H1 (cell line): ENCODE data around the gene ODAD3. TPM values are rescaled to one million over a fixed set of nuclear protein-coding genes. Genes with fewer than 3 reads are reported as not detected.

ENCODE experiments used
- CTCF ChIA-PET: fragments of 300-600 bp; sonication (Branson Sonifier 250); formaldehyde crosslinking; loops from one replicate; lab custom pipeline; 2021; ENCODE audit not compliant: partially characterized antibody; lab: Charles Lee
- POLR2A ChIA-PET: fragments of 300-600 bp; sonication (Branson Sonifier 250); formaldehyde crosslinking; loops from one replicate; lab custom pipeline; 2021; ENCODE audit warnings: inconsistent platforms; ENCODE audit not compliant: partially characterized antibody; lab: Charles Lee
- DNase-seq, 2 experiments: peaks; one replicate each; pipeline versions ENCODE4 v3.0.0 to v3.0.0-alpha.2; 2010 to 2022; ENCODE audit warnings: low spot score in 2 of 2, low read depth in 1 of 2, mixed read lengths in 1 of 2
- FAIRE-seq: peaks from 2 replicates; lab custom pipeline; 2011; peaks lifted over from hg19 to GRCh38; lab: Jason Lieb, UNC
- H2AFZ ChIP-seq: 2 replicates; pipeline ENCODE4 v1.8.1; 2012; ENCODE audit warnings: low read length, inconsistent platforms
- H2AK5ac ChIP-seq: 2 replicates; pipeline ENCODE4 v1.6.1; 2013; ENCODE audit warnings: low read depth, low read length
- H2BK120ac ChIP-seq: replicated peaks from 2 replicates; pipeline ENCODE3; 2013; ENCODE audit warnings: low read depth, low read length, inconsistent platforms
- H2BK12ac ChIP-seq: 2 replicates; pipeline ENCODE4 v1.6.1; 2013; ENCODE audit warnings: low read depth, low read length
- H2BK15ac ChIP-seq: 2 replicates; pipeline ENCODE4 v1.6.1; 2013; ENCODE audit warnings: low read length
- H2BK20ac ChIP-seq: 2 replicates; pipeline ENCODE4 v1.6.1; 2013; ENCODE audit warnings: low read length
- H2BK5ac ChIP-seq: 2 replicates; pipeline ENCODE4 v1.6.1; 2013; ENCODE audit warnings: low read depth, low read length
- H3K14ac ChIP-seq: 2 replicates; pipeline ENCODE4 v1.6.1; 2013; ENCODE audit warnings: inconsistent platforms; ENCODE audit not compliant: insufficient read length
- H3K18ac ChIP-seq: 2 replicates; pipeline ENCODE4 v1.6.1; 2013; ENCODE audit warnings: low read length; ENCODE audit errors: extremely low read depth
- H3K23ac ChIP-seq: 2 replicates; pipeline ENCODE4 v1.6.1; 2013; ENCODE audit warnings: inconsistent platforms; ENCODE audit not compliant: insufficient read length
- H3K23me2 ChIP-seq: 2 replicates; pipeline ENCODE4 v1.6.1; 2013; ENCODE audit warnings: low read depth, low read length
- H3K27ac ChIP-seq: 2 replicates; pipeline ENCODE4 v1.6.1; 2011; ENCODE audit warnings: low read depth, low read length, inconsistent platforms
- H3K27me3 ChIP-seq, 4 experiments: replicated peaks in 1 of 4; 1 replicate in 1 of 4; 2 replicates in 3 of 4; pipeline versions ENCODE4 v1.6.1 to v1.8.1; 2011 to 2013; ENCODE audit warnings: low read length in 3 of 4, mild to moderate bottlenecking in 3 of 4, inconsistent platforms in 2 of 4, mixed read lengths in 2 of 4, moderate library complexity in 1 of 4; ENCODE audit not compliant: control insufficient read depth in 3 of 4, insufficient read depth in 3 of 4; ENCODE audit errors: extremely low read depth in 1 of 4
- H3K36me3 ChIP-seq, 4 experiments: 2 replicates each; pipeline versions ENCODE4 v1.6.1 to v1.8.1; 2011 to 2013; ENCODE audit warnings: mild to moderate bottlenecking in 4 of 4, low read length in 3 of 4, moderate library complexity in 2 of 4, control low read depth in 1 of 4, inconsistent platforms in 1 of 4; ENCODE audit not compliant: insufficient read depth in 4 of 4, control insufficient read depth in 2 of 4
- H3K4ac ChIP-seq: replicated peaks from 2 replicates; pipeline ENCODE3; 2013; ENCODE audit warnings: low read length, low read depth, mixed read lengths, inconsistent platforms; ENCODE audit not compliant: insufficient read length
- H3K4me1 ChIP-seq, 4 experiments: replicated peaks in 1 of 4; 1 replicate in 1 of 4; 2 replicates in 3 of 4; pipeline versions ENCODE4 v1.6.1 to v1.8.1; 2011 to 2013; ENCODE audit warnings: low read length in 3 of 4, inconsistent platforms in 2 of 4, mixed read lengths in 1 of 4; ENCODE audit not compliant: insufficient read depth in 4 of 4, control insufficient read depth in 3 of 4
- H3K4me2 ChIP-seq, 2 experiments: 2 replicates each; pipeline versions ENCODE4 v1.6.1 to v1.8.1; 2011 to 2013; ENCODE audit warnings: low read depth in 2 of 2, low read length in 2 of 2, control low read depth in 1 of 2, inconsistent platforms in 1 of 2, mild to moderate bottlenecking in 1 of 2; ENCODE audit not compliant: insufficient read depth in 1 of 2
- H3K4me3 ChIP-seq, 4 experiments: fragments of 200-600, 300-600 bp in 1 of 4; sonication (generic), shearing (Covaris generic), sonication (Bioruptor Twin) in 1 of 4; 2 replicates each; pipeline versions ENCODE4 v1.5.1 to v1.8.1; 2011 to 2016; ENCODE audit warnings: low read length in 4 of 4, low read depth in 3 of 4, control low read depth in 2 of 4, inconsistent platforms in 2 of 4, mild to moderate bottlenecking in 2 of 4, mixed read lengths in 1 of 4, moderate library complexity in 1 of 4; ENCODE audit not compliant: insufficient read depth in 2 of 4; ENCODE audit errors: extremely low read depth in 1 of 4
- H3K56ac ChIP-seq: replicated peaks from 2 replicates; pipeline ENCODE3; 2013; ENCODE audit warnings: low read depth, mild to moderate bottlenecking, mixed read lengths, low read length, inconsistent platforms; ENCODE audit not compliant: insufficient read length
- H3K79me1 ChIP-seq: 2 replicates; pipeline ENCODE4 v1.6.1; 2013; ENCODE audit warnings: low read depth, low read length, control low read depth
- H3K79me2 ChIP-seq, 2 experiments: 2 replicates each; pipeline versions ENCODE4 v1.6.1 to v1.8.1; 2012 to 2013; ENCODE audit warnings: low read length in 2 of 2, mild to moderate bottlenecking in 2 of 2, inconsistent platforms in 1 of 2; ENCODE audit not compliant: insufficient read depth in 2 of 2, control insufficient read depth in 1 of 2
- H3K9ac ChIP-seq, 4 experiments: replicated peaks in 1 of 4; 1 replicate in 1 of 4; 2 replicates in 3 of 4; pipeline versions ENCODE4 v1.6.1 to v1.8.1; 2011 to 2013; ENCODE audit warnings: low read depth in 3 of 4, low read length in 3 of 4, control low read depth in 2 of 4, mild to moderate bottlenecking in 2 of 4, moderate library complexity in 2 of 4, inconsistent platforms in 1 of 4; ENCODE audit errors: extremely low read depth in 1 of 4
- H3K9me3 ChIP-seq, 2 experiments: 2 replicates each; pipeline versions ENCODE4 v1.6.1 to v1.8.1; 2012 to 2013; ENCODE audit warnings: mild to moderate bottlenecking in 2 of 2, moderate library complexity in 2 of 2, control low read depth in 1 of 2, inconsistent platforms in 1 of 2, low read depth in 1 of 2, low read length in 1 of 2, mixed read lengths in 1 of 2; ENCODE audit not compliant: insufficient read depth in 2 of 2
- H4K20me1 ChIP-seq, 2 experiments: replicated peaks in 1 of 2; 2 replicates each; pipeline versions ENCODE3 to v1.8.1; 2011 to 2013; ENCODE audit warnings: inconsistent platforms in 2 of 2, low read length in 2 of 2, mild to moderate bottlenecking in 1 of 2; ENCODE audit not compliant: insufficient read depth in 2 of 2, control insufficient read depth in 1 of 2
- H4K5ac ChIP-seq: 2 replicates; pipeline ENCODE4 v1.6.1; 2013; ENCODE audit warnings: low read length, low read depth, mixed read lengths, inconsistent platforms; ENCODE audit not compliant: insufficient read length
- H4K8ac ChIP-seq: 2 replicates; pipeline ENCODE4 v1.8.0; 2013; ENCODE audit warnings: mild to moderate bottlenecking, moderate library complexity, low read length, inconsistent platforms; ENCODE audit not compliant: insufficient read depth; ENCODE audit errors: extremely low read depth
- H4K91ac ChIP-seq: replicated peaks from 2 replicates; pipeline ENCODE3; 2013; ENCODE audit warnings: low read length, mixed read lengths, inconsistent platforms; ENCODE audit not compliant: insufficient read length
- KDM4A ChIP-seq: IDR thresholded peaks from one replicate; pipeline ENCODE4 v1.7.1; 2012; ENCODE audit warnings: low read depth, mild to moderate bottlenecking, moderate library complexity, low read length, inconsistent platforms; ENCODE audit not compliant: severe bottlenecking
- whole genome bisulfite sequencing, 2 experiments: shearing (Covaris generic) in 1 of 2; methylation state at CpG; one replicate each; pipeline versions ENCODE4 v1.1.6 to v1.1.7; 2013 to 2015; ENCODE audit warnings: low lambda C conversion rate in 2 of 2, mixed read lengths in 2 of 2, inconsistent platforms in 1 of 2, low coverage in 1 of 2, missing lambda C conversion rate in 1 of 2; ENCODE audit not compliant: insufficient replicate concordance in 2 of 2, insufficient coverage in 1 of 2, insufficient read length in 1 of 2; ENCODE audit errors: extremely low coverage in 1 of 2, missing lambda C conversion rate in 1 of 2; 5-methylcytosine and 5-hydroxymethylcytosine counted together
- polyA plus RNA-seq, 7 experiments: library from polyadenylated mRNA; depleted of rRNA in 3 of 7; stranded (reverse) in 5 of 7; unstranded in 2 of 7; fragments of >200 nt in 5 of 7; fragments of 200-250 nt in 2 of 7; gene quantifications; 1 replicate in 5 of 7; 2 replicates in 1 of 7; 4 replicates in 1 of 7; pipeline versions ENCODE4 v1.2.1 to v1.2.3, GENCODE V29; 2011 to 2013; ENCODE audit warnings: missing spikeins in 2 of 7, mixed read lengths in 2 of 7
- total RNA-seq: library from RNA; stranded (reverse); fragmentation: NEBNext Ultra II Directional; extraction: Animal tissue kit (Norgen Biotek cat#: 25700); gene quantifications from 2 replicates; pipeline ENCODE4 v1.2.1, GENCODE V29; 2021
- TF ChIP-seq, protein P1 (sequence below): IDR thresholded peaks from 2 replicates; pipeline ENCODE4 v1.6.1; 2012; ENCODE audit warnings: low read length, inconsistent platforms

ODAD3 gene
- total and polyA plus RNA-seq, 2 of the 8 experiments (the other 6 are each of a cell fraction or from before 2014, with no cell fraction given) = 2.1 to 2.2 TPM

DNA sequence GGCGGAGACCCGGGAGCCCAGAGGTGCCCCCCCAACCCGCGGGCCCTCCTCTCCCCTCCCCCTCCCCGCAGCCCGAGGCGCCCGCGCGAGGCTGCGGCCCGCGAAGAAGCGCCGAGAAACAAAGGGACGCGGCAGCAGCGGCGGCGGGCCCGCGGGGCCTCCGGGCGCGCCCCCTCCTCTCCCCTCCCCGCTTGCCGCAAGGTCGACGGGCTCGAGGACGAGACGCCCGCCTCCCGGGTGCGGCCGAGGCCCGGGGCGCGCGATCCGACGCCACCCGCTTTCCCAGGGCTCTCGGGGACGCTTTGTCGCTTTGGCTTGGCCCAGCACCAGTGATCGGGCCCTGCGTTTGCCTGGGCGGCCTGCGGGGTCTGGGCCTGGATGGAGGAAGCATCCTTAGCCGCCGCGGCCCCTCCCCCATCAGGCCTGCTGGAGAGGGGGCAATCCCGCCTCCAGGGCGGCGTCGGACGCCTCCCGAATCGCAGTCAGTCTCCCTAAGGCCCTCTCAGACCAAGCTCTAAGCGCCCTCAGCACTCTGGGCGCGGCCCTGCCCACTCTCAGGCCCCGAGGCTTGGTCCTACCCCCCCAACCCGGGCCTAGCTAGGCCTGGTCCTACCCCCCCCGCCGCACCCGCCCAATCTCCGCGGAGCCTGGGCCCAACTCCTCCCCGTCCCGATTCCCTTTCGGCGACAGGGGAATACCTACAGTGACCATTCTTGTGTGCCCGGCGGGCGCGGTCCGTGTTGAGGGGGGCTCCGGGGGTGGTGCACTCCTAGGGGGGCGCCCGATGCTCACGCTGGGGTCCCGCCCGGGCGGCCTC lies 45.2 kb upstream of the ODAD3 start:
- Histone ChIP-seq H3K79me2 (no peaks in the 10 kb centered on the region), H3K9ac (no peak overlapping the region), H3K27ac (no peak overlapping the region), H3K27me3 (peaks cover 20 to 26% (median 23%) of the 10 kb centered on the region in 4 experiments), H3K56ac (no peak overlapping the region), H2BK120ac (no peak overlapping the region), H4K8ac (no peak overlapping the region), H3K9me3 (no peaks in the 10 kb centered on the region; a peak in 1 of 4 replicates), H4K20me1 (peaks cover 0 to 7% of the 10 kb centered on the region in 2 experiments), H2BK5ac (no peak overlapping the region), H3K18ac (no peak overlapping the region), H2AFZ (no peak overlapping the region), H2AK5ac (no peak overlapping the region), H3K79me1 (no peaks in the 10 kb centered on the region), H4K5ac (no peak overlapping the region), H3K23me2 (peaks cover 7% of the 10 kb centered on the region; the same call in 1 of the 2 replicates), H4K91ac (no peak overlapping the region), H2BK20ac (no peak overlapping the region), H3K4ac (no peak overlapping the region), H3K14ac (no peak overlapping the region), H2BK15ac (no peak overlapping the region), H2BK12ac (no peak overlapping the region), H3K36me3 (no peaks in the 10 kb centered on the region; a peak in 1 of 8 replicates), H3K4me1 (peaks cover 0 to 17% (median 5%) of the 10 kb centered on the region in 4 experiments; a peak in 5 of 7 replicates), H3K4me3 (peak overlapping the region; percentile 11 to 58 (median 20); a peak in 7 of 8 replicates), H3K23ac (no peak overlapping the region), H3K4me2 (peak overlapping the region; percentile 34 to 65)
- ChIA-PET POLR2A (interaction anchor here (0.7 to 3.9 kb wide), 16 partner anchors 10 to 105 kb away, joined by 3 to 20 read pairs (median 4); partner anchors contain the start of gene SWSAP1), CTCF (interaction anchor here (1.0 to 3.4 kb wide), 4 partner anchors 28 to 99 kb away, joined by 3 to 22 read pairs (median 4); no protein-coding TSS in a partner anchor)
- no peak for FAIRE-seq
- TF ChIP-seq, protein P1, sequence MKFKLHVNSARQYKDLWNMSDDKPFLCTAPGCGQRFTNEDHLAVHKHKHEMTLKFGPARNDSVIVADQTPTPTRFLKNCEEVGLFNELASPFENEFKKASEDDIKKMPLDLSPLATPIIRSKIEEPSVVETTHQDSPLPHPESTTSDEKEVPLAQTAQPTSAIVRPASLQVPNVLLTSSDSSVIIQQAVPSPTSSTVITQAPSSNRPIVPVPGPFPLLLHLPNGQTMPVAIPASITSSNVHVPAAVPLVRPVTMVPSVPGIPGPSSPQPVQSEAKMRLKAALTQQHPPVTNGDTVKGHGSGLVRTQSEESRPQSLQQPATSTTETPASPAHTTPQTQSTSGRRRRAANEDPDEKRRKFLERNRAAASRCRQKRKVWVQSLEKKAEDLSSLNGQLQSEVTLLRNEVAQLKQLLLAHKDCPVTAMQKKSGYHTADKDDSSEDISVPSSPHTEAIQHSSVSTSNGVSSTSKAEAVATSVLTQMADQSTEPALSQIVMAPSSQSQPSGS = no peak
- peak; percentile 36 for TF ChIP-seq KDM4A
- no peak for DNase-seq
- WGBS, 2 experiments = 25% methylated on average over 22 of the region's 86 CpGs; no CpG with 5 or more reads in 1 of the 2 experiments
